HG03103 (cell line): ENCODE data around the gene ARHGAP28.

ENCODE experiments used
- ATAC-seq: cut with Tn5 transposase; IDR thresholded peaks from one replicate; pipeline ENCODE4 v1.9.1; 2021; ENCODE audit warnings: low read depth; ENCODE audit not compliant: unreplicated experiment

ARHGAP28 gene

DNA sequence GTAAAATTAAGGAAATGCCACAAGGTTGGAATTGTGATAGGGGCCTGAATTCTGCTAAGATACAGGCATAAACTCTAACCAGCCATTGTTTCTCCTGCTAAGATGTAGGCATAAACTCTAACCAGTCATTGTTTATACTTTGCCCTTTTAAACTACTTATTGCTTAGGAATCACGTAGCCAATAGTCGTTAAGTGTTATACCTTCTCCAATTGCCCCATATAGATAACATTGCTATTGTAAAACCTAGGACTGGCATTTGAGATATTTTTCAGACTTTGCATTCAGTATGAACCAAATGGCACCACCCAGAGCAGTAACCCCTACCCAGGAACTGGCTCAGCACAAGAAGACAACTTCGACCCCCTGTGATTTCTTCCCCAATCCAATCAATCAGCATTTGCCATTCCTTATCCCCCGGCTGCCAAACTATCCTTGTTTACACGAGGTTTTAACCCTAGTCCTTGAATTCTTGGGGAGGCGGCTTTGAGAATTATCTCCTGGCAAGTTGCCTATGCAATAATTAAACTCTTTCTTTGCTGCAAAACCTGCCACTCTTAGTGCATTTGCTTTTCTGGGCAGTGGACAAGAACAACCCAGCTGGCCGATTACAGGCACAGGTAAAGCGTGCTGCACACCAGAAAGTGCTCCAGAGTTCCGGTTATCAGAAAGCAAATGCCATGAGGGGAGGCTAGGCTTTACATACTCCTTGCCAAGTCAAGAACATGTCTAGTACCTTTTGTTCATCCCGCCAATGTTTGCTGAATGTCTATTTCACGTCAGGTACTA lies 220.5 kb downstream of the ARHGAP28 start:
- no peak for ATAC-seq

DNA sequence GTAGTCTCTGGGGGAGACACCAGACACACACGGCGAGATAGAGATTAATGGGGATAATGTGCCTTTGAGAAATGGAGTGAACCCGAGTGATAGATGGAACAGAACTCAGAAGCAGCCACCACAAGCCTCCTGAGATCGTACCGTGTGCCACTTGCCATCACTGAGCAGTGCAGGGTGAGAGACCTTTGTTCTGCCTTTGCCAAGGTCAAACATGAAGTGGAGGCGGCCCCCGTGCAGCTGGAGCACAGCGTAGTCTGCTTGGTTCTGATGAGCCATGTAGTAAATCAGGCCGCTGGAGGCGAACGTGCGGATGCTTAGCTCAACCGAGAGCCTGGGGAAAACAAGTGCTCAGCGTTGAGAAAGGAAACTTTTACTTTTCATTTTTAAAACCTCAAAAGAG lies 221.1 kb downstream of the ARHGAP28 start:
- ATAC-seq, result no peak

DNA sequence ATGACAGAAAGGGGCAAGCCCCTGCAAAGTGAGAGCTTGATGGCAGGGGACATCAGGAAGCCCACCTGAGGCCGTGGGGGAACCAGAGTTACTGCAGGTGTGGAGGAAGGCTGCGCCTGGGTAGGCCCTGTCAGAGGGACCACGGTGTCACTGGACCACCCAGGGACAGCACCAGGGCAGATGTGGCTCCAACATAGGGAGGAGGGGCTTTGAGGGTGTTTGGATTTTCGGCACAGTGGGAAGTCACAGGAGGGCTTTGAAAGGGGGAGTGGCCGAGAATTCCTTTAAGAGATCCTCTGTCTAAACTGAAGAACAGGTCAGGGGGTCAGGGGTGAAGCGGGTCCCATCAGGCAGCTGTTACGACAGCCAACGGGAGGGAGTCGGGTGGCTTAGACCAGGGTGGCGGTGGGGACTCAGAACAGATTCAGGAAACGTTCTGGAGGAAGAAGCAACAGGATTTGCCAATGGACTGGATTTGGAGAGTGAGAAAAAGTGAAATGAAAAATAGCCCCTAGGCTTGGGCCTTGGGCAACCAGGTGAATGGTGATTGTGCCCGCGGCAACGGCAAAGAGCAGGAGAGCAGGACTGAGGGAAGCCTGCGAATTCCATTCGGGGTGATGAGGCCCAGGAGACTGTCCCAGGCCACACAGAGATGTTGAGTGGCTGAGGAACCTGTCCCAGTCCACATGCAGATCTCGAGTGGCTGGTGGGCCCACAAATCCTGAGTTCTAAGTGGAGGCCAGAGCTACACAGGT lies 222.0 kb downstream of the ARHGAP28 start:
- no peak for ATAC-seq

DNA sequence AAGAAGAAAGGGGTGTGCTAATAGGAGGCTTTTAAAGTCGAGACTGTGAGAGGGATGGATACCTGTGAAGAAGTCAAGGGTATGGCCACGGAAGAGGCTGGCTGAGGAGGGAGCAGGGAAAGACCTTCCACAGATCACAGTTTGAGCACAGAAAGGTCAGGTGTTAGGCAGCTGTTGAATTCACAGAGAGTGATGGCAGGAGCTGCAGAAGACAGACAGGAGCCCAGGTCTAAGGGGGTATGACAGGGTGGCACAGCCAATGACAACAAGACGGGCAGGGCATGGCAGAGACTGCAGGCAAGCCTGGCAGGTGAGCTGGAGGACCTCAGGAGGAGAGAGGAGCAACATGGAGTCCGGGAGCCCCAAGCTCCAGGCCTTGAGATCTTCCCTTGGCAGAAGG lies 225.0 kb downstream of the ARHGAP28 start:
- ATAC-seq, result no peak

DNA sequence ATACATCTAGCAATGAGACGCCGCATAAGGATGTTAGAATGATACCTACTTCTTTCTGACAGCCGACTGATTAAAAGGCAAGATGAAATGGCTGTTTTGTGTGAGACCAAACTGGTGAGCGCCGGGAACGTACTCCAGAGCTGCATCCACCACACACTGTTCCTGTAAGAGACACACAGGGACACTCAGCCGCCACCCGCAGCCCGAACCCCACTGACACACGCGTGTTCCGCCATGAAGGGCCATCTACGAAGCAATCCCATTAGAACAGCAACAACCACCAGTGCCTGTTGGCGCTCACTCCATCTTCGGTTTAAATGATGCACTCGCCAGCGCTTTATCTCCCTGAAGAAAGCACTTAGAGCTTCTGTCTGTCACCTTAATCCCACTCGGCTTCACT lies 225.8 kb downstream of the ARHGAP28 start:
- no peak for ATAC-seq

DNA sequence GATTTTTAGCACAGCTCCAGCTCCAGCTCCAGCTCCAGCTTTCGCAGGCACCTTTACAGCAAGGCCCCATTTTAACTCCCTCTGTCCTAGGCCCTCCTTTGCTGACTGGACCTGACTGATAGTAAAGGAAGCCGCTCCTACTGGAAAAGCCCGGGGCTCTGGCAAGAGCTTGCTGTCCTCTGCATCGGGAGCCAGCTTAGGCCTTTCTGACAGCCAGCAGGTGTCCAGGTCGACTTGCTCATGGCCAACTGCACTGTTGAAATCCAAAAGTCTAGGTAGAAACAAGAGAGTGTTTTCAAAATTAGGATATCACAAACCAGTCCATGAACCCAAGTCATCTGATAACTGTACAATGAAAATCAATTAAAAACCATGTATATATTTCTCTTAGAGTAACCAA lies 227.0 kb downstream of the ARHGAP28 start:
- ATAC-seq, result no peak

DNA sequence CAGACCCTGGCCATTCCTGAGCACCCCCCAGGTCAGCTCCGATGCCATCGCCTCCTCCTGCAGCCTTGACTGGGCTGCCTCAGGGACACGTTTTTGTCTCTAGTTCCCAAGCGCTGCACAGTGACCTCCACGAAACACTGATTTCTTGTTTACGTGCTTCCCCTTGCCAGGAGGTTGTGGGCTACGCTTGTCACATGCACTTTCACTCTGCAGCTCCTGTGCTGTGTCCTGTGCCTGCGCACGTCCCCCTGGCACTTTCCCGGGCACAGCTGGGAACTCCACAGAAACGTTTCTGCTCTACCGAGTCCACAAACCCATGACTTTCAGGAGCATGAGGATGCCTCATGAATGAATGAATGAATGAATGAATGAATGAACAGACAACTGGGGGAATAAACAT lies 227.5 kb downstream of the ARHGAP28 start:
- ATAC-seq, result no peak

DNA sequence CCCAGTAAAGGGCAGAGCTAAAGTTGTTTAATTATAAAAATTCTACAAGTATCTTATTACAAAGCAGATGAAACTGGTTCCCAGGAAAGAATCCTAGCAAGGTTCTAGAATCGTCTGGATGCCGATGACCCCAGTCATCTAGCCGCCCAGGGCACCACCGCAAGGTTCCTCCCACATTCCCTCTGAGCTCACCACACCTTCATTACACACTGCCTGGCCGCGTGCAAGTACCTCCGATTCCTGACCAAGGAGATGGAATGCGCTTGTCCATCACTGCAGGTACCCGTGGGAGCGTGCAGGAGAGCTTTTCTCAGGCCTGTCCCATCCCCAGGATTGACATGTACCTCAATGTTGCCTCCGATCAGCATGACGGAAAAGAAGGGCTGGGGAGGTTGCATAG lies 229.6 kb downstream of the ARHGAP28 start:
- no peak for ATAC-seq

DNA sequence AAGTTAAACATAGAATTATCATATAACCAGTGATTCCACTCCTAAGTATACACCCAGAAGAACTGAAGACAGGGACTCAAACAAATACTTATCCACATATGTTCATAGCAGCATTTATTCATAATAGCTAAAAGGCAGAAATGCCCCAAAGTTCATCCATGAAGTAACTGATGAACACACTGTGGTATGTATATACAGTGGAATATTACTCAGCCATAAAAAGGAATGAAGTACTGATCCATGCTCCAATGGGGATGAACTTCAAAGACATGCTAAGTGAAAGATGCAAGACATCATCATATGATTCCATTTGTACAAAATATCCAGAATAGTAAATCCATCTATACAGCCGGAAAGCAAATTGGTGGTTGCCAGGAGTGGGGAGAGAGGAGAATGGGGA lies 230.6 kb downstream of the ARHGAP28 start:
- ATAC-seq, result no peak

DNA sequence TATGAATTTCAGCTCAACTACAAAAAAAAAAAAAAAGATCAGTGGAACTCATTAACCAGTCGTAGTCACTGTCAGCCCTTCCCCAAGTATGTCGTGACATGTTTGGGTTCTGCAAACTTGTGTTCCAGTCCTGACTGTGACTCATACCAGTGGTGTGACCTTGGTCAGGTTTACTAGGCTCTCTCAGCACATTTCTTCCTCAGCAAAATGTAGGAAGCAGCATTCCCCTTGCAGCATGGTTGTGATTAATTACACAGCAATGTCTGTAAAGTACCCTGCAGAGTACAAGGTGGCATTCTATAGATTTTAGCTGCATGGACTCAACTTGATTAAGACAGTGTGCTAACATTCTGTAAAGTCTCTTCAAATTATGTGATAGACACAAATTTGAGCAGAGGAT lies 231.1 kb downstream of the ARHGAP28 start:
- ATAC-seq, result no peak

DNA sequence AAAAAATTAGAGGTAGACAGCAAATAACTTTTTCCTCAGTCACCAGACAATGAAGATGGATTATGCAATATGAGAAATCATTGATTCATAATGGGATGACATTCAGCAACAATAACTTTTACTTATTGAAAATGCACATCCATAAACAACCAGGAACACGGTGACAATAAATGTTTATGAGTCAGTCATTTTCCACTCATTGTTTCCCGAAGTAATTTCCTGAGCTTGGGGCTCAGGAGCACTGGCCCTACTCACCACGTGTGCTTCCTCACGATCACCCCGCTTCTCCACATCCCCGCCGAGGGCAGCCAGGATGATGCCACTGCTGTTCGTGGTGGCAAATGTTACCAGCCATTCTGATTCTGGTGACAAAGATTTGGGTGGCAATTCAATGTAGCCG lies 231.8 kb downstream of the ARHGAP28 start:
- ATAC-seq, result no peak

DNA sequence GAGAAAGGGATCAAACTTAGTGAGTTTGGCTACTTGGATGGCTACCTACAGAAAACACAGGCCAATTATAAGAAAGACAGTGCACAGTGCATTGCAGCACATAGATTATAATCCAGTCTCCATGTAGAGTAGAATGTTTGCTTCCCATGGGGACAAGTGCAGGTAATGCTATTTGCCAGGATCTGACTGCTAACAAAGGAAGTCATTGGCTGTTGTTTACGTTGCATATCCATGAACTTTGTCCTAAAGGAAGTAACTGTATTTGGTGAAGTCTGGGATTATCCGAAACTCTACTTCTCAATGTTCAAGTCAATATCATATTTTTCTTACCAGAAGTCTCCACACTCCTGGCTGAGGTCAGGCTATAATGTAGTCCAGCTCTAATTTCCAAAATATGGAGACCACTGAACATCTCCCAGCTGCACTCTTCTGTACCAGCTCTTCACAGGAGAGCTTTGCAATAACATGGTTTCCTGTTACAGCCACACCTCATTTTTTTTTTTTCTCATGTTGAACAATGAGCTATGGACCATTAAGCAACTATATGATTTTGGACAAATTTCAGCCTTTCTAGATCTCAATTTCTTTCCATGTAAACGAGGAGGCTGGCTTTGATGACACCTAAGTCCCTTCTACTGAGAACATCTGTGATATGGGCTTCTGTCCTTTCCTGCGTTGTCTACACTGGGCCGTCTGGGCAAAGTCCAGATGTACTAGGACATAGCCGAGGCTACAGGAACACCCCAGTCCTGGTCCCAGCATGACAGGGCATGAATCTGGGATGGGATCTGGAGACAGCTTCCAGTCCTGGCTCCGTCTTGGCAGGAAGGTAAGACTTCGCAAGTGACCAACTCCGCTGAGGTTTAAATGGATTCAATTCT lies 233.3 kb downstream of the ARHGAP28 start:
- ATAC-seq, result no peak

DNA sequence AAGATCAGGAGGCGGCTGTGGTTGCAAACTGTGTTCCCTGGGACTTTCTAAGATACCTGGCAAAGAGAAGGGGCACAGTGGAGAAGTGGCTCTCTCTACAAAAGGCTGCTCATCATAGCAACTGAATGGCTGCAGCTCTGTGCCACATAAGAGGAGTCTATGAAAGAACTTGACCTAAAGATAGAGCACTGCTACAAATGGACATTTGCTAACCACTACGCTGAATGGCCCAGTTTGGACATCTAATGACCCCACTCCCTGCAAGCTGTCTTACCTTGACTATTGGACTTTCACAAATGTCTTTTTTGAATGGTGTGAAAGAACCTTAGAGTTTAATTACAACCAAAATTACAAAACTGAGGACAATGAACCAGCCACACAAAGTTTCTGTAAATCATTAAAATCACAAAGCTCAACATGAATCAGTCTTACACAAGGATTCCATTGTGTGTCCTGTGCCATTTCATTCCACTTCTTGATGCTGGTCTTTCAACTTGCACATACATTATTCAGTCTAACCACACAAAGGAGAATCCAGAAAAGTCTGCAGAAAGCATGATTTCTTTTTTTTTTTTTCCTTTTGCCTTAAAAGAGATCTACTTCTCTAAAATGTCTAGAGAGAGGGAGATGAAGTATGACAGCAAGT lies 234.1 kb downstream of the ARHGAP28 start:
- ATAC-seq, result no peak
